Right renal cortex interstitium (tissue), 3 donors: Measurements from ENCODE around the gene ARF1. TPM values are rescaled to one million over a fixed set of nuclear protein-coding genes. Genes with fewer than 3 reads are reported as not detected.

ENCODE experiments used
- DNase-seq, 3 donors: peaks; one replicate each; pipeline ENCODE4 v3.0.0-alpha.2; 2013; ENCODE audit warnings: low read depth in 3 of 3, low spot score in 2 of 3
- polyA plus RNA-seq, 3 donors: library from polyadenylated mRNA; unstranded; fragments of 120-200 nt; gene quantifications; one replicate each; pipeline ENCODE4 v1.2.1, GENCODE V29; 2013; ENCODE audit not compliant: insufficient read length in 3 of 3

Gene ARF1
- polyA plus RNA-seq, 3 donors, result 317 to 338 (median 319) TPM

DNA sequence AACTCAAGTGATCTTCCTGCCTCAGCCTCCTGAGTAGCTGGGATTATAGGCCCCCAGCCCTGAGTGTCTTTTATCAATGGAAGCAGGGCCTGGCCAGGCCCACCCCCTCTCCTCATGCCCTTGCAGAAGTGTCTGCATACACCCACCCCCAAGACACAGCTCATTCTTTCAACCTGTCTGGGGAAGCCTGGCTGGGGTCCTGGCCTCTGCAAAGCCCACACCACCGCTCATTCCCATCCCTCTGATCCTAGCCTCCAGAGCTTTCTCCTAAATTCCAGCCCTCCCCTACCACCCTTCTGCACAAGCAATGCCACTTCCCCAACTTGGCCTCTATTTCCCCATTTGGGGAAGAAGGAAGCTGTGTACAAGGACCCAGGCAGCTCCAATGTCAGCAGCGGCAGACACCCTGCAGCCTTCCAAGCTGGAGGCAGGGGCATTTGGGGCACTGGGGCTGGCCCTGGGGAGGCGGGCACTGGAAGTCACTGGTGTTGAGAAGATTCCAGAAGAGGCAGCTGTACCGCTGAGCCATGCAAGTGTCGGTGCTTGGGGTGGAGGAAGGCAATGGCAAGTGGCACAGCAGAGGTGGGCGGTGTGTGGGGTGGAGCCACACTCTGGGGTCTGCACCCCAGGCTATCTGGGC lies 33.7 kb upstream of the ARF1 start:
- no peak for DNase-seq

DNA sequence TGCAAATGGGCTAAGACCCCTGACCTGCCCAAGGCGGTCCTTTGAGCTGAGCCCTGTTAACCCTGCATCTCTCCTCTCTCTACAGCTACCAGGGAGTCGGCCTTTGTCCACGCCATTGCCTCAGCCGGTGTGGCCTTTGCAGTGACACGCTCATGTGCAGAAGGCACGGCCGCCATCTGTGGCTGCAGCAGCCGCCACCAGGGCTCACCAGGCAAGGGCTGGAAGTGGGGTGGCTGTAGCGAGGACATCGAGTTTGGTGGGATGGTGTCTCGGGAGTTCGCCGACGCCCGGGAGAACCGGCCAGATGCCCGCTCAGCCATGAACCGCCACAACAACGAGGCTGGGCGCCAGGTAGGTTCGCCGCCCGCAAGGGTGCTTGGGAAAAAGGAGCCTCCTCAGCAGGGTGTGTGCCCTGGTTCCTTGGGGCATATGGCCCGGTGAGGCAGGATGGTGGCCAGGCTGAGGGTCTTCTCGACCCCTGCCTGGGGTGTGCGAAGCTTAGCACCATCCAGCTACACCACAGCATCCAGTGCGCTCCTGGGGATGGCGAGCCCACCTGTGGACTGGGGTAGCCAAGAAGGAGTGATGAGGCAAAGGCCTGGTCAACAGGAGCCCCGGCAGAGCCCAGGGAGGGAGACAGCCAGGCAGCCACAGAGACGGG lies 31.8 kb upstream of the ARF1 start:
- DNase-seq, result no peak

DNA sequence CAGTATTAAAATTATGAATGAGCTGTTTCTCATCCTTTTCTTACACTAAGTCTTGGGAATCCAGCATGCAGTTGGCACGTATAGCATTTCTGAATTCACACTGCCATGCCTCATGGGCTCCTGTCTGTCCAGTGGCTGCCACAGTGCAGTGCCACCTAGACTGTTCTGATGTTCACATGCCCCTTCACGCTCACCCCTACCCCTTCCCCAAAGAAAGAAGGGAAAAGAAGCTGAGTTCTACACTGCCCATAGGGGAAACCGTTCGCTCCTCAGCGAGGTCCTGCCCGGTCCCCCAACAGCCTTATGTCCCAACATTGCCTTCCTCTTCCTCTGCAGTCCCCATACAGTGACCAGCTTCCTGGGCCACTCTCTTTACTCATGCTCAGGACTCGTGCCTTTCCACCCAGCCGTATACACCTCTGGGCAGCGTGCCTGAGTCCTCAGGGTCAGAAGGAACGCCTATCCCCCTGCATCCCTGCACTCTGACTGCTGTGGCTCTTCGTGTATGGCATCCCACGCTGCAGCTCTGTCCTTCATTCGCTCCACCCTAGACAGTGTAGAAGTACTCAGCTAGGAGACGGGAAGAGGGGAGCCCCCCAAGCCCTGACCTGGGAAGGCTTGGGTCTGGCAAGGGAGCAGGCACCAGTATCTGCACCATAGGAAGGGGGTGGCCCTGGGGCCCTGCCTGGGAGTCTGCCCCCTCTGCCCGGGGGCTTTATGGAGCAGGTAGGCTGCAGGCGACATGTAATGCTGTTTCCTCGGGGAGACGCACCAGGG lies 24.1 kb upstream of the ARF1 start:
- no peak for DNase-seq

DNA sequence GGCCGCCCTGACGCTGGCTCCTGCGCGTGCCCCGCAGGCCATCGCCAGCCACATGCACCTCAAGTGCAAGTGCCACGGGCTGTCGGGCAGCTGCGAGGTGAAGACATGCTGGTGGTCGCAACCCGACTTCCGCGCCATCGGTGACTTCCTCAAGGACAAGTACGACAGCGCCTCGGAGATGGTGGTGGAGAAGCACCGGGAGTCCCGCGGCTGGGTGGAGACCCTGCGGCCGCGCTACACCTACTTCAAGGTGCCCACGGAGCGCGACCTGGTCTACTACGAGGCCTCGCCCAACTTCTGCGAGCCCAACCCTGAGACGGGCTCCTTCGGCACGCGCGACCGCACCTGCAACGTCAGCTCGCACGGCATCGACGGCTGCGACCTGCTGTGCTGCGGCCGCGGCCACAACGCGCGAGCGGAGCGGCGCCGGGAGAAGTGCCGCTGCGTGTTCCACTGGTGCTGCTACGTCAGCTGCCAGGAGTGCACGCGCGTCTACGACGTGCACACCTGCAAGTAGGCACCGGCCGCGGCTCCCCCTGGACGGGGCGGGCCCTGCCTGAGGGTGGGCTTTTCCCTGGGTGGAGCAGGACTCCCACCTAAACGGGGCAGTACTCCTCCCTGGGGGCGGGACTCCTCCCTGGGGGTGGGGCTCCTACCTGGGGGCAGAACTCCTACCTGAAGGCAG lies 23.4 kb upstream of the ARF1 start:
- no peak for DNase-seq

DNA sequence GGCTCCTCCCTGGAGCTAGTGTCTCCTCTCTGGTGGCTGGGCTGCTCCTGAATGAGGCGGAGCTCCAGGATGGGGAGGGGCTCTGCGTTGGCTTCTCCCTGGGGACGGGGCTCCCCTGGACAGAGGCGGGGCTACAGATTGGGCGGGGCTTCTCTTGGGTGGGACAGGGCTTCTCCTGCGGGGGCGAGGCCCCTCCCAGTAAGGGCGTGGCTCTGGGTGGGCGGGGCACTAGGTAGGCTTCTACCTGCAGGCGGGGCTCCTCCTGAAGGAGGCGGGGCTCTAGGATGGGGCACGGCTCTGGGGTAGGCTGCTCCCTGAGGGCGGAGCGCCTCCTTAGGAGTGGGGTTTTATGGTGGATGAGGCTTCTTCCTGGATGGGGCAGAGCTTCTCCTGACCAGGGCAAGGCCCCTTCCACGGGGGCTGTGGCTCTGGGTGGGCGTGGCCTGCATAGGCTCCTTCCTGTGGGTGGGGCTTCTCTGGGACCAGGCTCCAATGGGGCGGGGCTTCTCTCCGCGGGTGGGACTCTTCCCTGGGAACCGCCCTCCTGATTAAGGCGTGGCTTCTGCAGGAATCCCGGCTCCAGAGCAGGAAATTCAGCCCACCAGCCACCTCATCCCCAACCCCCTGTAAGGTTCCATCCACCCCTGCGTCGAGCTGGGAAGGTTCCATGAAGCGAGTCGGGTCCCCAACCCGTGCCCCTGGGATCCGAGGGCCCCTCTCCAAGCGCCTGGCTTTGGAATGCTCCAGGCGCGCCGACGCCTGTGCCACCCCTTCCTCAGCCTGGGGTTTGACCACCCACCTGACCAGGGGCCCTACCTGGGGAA lies 22.7 kb upstream of the ARF1 start:
- DNase-seq, result no peak

DNA sequence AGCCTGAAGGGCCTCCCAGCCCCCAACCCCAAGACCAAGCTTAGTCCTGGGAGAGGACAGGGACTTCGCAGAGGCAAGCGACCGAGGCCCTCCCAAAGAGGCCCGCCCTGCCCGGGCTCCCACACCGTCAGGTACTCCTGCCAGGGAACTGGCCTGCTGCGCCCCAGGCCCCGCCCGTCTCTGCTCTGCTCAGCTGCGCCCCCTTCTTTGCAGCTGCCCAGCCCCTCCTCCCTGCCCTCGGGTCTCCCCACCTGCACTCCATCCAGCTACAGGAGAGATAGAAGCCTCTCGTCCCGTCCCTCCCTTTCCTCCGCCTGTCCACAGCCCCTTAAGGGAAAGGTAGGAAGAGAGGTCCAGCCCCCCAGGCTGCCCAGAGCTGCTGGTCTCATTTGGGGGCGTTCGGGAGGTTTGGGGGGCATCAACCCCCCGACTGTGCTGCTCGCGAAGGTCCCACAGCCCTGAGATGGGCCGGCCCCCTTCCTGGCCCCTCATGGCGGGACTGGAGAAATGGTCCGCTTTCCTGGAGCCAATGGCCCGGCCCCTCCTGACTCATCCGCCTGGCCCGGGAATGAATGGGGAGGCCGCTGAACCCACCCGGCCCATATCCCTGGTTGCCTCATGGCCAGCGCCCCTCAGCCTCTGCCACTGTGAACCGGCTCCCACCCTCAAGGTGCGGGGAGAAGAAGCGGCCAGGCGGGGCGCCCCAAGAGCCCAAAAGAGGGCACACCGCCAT lies 21.9 kb upstream of the ARF1 start:
- DNase-seq, result no peak

DNA sequence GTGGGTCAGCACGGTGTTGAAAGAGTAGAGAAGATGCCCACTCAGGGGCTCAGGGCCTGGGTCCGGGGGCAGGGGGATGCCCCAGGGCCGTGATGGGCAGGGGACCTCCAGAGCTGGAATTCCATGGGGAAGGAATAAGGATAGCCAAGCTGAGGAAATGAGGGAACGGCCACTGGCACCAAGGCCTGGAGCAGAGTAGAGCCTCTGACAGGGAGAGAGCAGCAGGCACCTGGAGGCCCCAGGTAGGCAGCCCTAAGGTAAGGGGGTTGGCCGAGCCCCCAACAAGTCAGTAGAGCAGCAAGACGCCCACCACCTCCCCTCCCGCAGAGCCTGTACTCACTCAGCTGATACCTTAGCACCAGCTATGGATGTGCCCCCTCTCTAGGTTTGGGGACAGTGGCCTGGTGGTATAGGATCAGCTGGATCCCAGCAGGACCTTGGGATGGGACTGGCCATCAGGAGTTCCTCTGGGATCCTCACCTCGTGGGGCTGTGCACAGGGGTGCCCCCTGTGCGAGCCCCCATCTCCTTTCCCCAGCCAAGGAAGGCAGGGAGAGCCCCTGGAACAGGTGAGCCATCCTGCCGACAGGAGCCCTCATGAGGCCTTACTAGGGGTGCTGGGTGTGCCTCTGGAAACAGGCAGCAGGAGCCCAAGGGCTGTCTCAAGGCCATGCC lies 21.0 kb upstream of the ARF1 start:
- DNase-seq, result no peak

DNA sequence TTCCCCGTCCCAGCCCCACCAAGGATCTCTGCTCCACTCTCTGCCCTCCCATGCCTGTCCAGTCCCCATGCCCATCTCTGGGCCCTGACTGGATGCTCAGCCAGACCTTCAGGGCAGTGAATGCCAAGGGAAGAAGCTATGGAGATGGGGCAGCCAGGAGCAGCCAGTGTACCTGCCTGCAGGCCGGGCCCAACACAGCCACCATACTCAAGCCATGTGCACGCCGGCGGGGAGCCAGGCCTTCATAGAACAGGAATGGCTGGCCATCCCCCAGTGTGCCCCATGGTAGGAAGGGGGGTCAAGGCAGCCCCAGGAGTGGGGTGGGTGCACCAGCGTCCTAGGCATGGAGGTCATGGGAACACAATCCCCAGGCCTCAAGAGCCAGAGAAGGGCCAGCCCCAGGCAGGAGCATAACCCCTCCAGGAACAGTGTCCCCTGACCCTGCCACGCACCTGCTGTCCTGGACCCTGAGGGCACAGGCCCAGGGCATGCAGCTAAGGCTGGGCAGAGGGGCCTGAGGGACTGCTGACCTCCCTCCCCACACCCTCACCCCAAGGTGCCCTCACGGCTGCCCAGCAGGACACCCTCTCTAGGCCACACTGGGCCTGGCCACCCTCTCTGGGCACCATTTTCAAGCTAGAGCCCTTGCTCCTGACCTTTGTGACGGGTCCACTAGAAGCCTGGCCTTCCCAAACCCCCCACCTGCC lies 20.3 kb upstream of the ARF1 start:
- no peak for DNase-seq

DNA sequence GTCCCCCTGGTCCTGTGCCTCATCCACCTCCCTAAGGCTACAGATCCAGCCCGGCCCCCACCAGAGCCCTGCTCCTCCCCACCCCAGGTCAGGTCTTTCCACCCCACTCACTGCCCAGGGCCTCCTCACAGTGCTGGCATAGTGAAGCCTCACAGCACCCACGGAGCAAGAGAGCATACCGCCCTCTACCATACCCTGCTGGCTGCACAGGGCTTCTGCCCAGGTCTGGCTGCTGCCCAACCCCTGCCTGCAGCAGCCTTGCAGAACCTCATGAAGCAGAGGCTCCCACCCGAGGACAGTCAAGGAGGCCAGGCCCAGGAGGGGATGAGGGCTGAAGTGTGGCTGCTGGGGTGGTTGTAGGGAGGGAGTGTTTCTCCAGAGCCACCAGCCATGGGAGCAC lies 19.7 kb upstream of the ARF1 start:
- no peak for DNase-seq

DNA sequence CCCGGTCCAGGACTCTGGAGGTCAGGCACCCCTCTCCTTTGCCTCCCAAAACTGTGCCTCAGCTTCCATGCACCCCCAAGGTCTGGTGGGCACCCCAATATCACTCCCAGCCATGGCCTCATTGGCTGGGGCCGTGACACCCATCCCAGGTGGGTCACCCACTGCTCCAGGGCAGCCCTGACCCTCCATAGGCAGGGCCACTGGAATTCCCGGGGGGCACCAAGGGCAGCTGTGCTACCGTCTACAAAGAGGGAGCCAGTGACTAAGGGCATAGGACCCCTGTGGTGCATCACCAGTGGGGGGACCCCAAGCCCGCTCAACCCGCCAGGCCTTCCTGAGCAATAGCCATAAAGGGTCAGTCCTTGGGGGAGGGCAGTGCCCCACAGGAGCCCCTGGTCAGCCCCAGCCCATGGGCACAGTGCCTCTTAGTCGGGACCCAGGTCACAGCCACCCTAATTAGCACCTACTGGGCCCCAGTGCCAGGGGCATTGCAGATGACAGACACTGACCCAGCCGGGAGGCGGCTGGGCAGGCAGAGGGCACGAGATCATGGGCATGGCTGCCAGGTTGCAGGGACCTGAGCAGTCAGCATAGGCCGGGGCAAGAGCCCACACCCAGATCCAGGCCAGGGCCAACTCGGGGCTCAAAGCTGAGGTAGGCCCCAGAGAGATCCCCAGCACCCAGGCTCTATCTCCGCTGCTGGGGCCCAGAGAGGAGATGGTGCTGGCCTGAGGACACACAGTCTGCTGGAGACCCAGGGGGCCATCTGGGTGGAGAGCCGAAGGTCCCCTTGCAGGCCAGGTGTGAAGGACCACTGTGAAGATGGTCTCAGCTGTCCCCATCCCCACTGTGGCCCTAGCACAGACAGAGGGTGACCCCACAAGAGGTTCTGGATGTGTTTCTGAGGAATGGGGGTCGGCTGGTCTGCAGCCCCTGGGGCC lies 19.0 kb upstream of the ARF1 start:
- no peak for DNase-seq

DNA sequence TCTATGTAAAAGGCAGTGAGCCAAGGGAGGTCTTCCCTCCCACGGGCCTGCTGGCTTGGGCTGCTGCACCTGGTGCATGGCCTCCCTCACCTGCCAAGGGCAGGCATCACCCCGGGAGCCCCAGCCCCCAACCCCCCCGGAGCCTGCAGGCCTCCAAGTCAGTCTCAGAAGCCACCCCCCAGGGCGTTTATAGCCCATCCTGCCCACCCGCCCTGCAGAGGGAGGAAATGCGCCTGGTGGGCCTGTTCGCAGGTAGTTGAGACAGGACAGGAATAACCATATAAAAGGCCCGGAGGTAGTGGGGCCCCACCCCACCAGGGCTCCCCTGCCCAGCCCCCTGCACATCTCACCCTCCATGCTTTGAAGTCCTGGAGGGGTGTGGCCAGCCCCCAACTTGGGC lies 18.2 kb upstream of the ARF1 start:
- DNase-seq, result no peak

DNA sequence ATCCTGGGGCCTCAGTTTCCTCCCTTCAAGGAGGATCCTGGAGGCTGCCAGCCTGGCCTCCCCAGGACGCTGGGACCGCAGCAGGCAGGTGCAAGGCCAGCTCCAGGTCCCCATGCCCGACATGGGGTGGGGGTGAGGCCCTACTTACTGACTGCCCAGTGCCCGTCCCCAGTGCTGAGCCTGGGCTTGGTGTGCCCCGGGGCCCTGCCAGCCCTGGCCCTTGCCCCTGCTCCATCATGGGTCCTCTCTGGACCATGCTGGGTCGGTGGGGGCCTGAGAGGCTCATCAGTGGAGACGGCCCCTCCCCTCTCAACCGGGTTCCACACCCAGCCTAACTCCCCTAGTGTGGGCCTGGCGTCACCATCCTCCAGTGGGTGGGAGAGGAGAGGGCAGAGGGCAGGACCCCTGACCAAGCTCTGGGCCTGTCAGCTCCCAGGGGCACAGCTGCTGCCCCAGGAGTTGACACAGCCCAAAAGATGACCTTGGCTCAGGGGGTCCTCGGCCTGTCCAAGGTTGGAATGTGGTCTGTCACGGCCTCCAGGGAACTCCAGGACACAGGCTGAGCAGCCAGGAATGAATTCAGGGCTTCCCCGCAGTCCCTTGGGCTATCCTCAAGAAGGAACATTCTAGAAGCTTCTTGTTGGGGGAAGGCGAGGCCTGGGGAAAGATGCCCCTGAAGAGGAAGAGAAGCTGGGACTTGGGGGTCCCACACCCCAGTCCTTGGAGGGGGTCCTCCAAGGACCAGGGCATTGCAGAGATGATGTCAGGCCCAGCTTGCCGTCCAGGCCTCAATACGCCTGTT lies 17.6 kb upstream of the ARF1 start:
- no peak for DNase-seq

DNA sequence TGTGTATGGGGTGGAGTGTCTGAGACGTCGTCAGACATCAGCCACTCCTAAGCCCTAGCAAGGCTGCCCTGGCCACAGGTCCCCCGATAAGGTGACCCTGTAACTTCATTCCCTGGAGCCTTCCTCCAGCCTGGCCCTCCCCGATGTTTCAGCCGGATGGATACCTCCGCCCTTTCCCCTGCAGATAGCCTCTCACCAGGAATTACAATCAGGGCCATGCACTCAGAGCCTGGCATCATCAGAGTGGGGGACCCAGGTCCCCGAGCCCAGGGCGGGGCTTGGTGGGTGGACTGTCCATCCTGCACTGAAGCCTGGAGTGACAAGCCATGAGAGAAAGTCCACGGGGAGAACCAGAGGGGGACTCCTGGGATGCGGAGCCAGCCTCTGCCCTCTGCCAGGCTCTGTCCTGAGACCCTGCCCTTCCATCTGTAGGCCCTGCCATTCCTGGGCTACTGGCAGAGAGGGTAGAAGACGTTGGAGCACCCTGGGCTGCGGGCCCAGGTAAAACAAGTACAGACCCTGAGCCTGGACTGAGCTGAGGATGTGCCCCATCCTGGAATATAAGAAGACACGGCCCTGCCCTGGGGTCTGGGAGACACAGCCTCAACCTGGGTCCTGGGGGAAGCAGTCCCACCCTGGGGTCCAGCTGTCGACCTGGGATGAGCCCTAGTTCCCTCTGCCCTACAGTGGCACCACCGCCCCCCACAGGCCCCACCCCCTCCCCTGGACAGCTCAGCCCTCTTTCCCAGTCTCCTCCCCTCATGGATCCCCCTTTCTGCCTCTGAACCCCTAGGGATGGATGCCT lies 16.8 kb upstream of the ARF1 start:
- DNase-seq, result no peak

DNA sequence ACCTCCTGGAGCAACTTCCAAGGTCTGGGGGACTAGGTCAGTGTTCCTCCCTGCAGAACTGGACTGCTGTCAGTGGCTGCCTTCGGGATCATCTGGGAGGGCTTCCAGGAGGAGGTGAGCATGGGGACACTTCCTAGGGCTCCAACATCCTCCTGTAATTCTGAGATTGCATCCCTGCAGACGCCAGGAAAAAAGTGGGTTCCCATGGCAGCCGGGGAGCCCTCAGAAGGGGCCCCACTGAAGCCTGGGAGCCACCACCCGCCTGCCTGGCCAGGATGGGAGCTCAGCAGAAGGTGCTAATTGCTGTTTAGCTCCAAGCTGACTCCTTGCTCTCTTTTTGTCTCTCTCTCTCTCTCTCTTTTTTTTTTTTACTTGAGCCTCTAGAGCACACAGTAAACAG lies 16.1 kb upstream of the ARF1 start:
- DNase-seq, result no peak

DNA sequence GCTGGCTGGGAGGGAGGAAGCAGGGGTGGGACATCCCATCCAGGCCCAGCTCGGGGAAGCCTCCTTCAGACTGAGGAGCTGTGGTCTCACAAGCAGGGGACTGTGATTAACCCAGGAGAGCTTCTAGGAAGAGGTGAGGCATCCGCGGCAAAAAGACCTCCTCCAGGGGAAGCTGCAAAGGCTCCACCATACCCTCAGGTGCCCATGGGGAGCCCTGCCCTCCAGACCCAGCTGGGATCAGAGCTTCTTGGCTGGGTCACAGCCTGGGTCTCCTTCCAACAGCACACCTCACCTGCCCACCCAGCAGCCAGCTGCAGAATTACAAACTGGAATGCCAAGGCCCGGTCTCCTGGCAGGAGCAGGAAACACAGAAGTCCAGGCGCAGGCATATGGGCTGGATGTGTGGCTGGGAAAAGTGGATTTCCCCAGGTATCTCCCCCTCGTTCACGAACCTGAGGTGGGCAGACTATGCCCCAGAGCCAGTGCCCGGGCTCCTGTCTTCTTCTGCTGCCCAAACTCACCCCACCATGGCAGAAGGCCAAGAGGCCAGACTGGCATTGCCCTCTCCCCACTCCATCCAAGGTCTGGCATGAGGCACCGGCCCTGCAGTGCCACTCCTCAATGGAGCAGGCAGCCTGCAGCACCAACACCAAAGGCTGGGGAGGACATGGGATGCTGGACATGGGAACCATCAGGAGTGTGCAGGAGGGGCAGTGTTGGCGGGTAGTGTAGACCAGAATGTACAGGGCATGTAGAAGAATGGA lies 15.4 kb upstream of the ARF1 start:
- no peak for DNase-seq
